H9 (cell line): ENCODE data around the gene FNDC4. TPM values are rescaled to one million over a fixed set of nuclear protein-coding genes. Genes with fewer than 3 reads are reported as not detected.

ENCODE experiments used
- DNase-seq: peaks from one replicate; pipeline ENCODE4 v3.0.0-alpha.2; 2017
- H2AFZ ChIP-seq: one replicate; pipeline ENCODE4 v1.6.1; 2013; ENCODE audit warnings: mild to moderate bottlenecking, low read length, control low read depth, moderate library complexity
- H2AK5ac ChIP-seq: 2 replicates; pipeline ENCODE4 v1.6.1; 2013; ENCODE audit warnings: low read length, control low read depth, mixed read lengths; ENCODE audit not compliant: insufficient read length
- H2BK120ac ChIP-seq: one replicate; pipeline ENCODE4 v1.6.1; 2013; ENCODE audit warnings: low read depth, mild to moderate bottlenecking, low read length, control low read depth, inconsistent platforms; ENCODE audit not compliant: poor library complexity, severe bottlenecking
- H2BK12ac ChIP-seq: 2 replicates; pipeline ENCODE4 v1.6.1; 2013; ENCODE audit warnings: low read length, control low read depth, mixed read lengths, low read depth; ENCODE audit not compliant: insufficient read length
- H2BK15ac ChIP-seq: 2 replicates; pipeline ENCODE4 v1.6.1; 2013; ENCODE audit warnings: low read depth, low read length, control low read depth
- H2BK20ac ChIP-seq: one replicate; pipeline ENCODE4 v1.6.1; 2013; ENCODE audit warnings: low read depth, mild to moderate bottlenecking, low read length, control low read depth, inconsistent platforms; ENCODE audit not compliant: poor library complexity, severe bottlenecking
- H2BK5ac ChIP-seq: 2 replicates; pipeline ENCODE4 v1.6.1; 2013; ENCODE audit warnings: low read length, control low read depth, mixed read lengths; ENCODE audit not compliant: insufficient read length
- H3K14ac ChIP-seq: 2 replicates; pipeline ENCODE4 v1.6.1; 2013; ENCODE audit warnings: low read length, control low read depth; ENCODE audit not compliant: insufficient read depth
- H3K18ac ChIP-seq: 2 replicates; pipeline ENCODE4 v1.6.1; 2013; ENCODE audit warnings: low read depth, mild to moderate bottlenecking, mixed read lengths, low read length, control low read depth; ENCODE audit not compliant: insufficient read length
- H3K23ac ChIP-seq: 2 replicates; pipeline ENCODE4 v1.6.1; 2013; ENCODE audit warnings: low read length, control low read depth, mixed read lengths, low read depth; ENCODE audit not compliant: insufficient read length
- H3K23me2 ChIP-seq: 2 replicates; pipeline ENCODE4 v1.6.1; 2013; ENCODE audit warnings: low read depth, mild to moderate bottlenecking, mixed read lengths, low read length, control low read depth; ENCODE audit not compliant: insufficient read length, poor library complexity, severe bottlenecking
- H3K27ac ChIP-seq: 2 replicates; pipeline ENCODE4 v1.5.1; 2013; ENCODE audit warnings: low read length, control low read depth, mixed read lengths, low read depth; ENCODE audit not compliant: insufficient read length
- H3K27me3 ChIP-seq: 2 replicates; pipeline ENCODE4 v1.6.1; 2013; ENCODE audit warnings: low read length, control low read depth, inconsistent platforms; ENCODE audit not compliant: insufficient read depth
- H3K4ac ChIP-seq: 2 replicates; pipeline ENCODE4 v1.6.1; 2013; ENCODE audit warnings: low read depth, mild to moderate bottlenecking, control low read depth, inconsistent platforms, low read length, moderate library complexity
- H3K4me1 ChIP-seq: 2 replicates; pipeline ENCODE4 v1.6.1; 2013; ENCODE audit warnings: low read length, control low read depth, inconsistent platforms; ENCODE audit not compliant: insufficient read depth
- H3K4me2 ChIP-seq: 2 replicates; pipeline ENCODE4 v1.6.1; 2013; ENCODE audit warnings: low read length, control low read depth, mixed read lengths; ENCODE audit not compliant: insufficient read length, insufficient read depth
- H3K56ac ChIP-seq: 2 replicates; pipeline ENCODE4 v1.6.1; 2013; ENCODE audit warnings: low read depth, mild to moderate bottlenecking, mixed read lengths, low read length, control low read depth; ENCODE audit not compliant: insufficient read length
- H3K79me1 ChIP-seq: 2 replicates; pipeline ENCODE4 v1.6.1; 2013; ENCODE audit warnings: low read depth, mild to moderate bottlenecking, moderate library complexity, low read length, control low read depth, inconsistent platforms; ENCODE audit not compliant: insufficient read depth, poor library complexity, severe bottlenecking
- H3K79me2 ChIP-seq: 2 replicates; pipeline ENCODE4 v1.6.1; 2013; ENCODE audit warnings: low read length, control low read depth, inconsistent platforms; ENCODE audit not compliant: insufficient read depth
- H3K9ac ChIP-seq: 2 replicates; pipeline ENCODE4 v1.6.1; 2013; ENCODE audit warnings: low read length, control low read depth, mixed read lengths; ENCODE audit not compliant: insufficient read length; ENCODE audit errors: extremely low read depth
- H3K9me3 ChIP-seq: one replicate; pipeline ENCODE4 v1.6.1; 2013; ENCODE audit warnings: low read depth, low read length, inconsistent platforms; ENCODE audit not compliant: control insufficient read depth
- H3T11ph ChIP-seq: one replicate; pipeline ENCODE4 v1.6.1; 2013; ENCODE audit warnings: mild to moderate bottlenecking, low read length, control low read depth, inconsistent platforms
- H4K20me1 ChIP-seq: one replicate; pipeline ENCODE4 v1.6.1; 2013; ENCODE audit not compliant: control insufficient read depth, insufficient read length, insufficient read depth
- H4K5ac ChIP-seq: 2 replicates; pipeline ENCODE4 v1.6.1; 2013; ENCODE audit warnings: low read depth, mild to moderate bottlenecking, mixed read lengths, low read length, control low read depth; ENCODE audit not compliant: insufficient read length
- H4K8ac ChIP-seq: replicated peaks from 2 replicates; pipeline ENCODE4 v1.6.1; 2013; ENCODE audit warnings: low read length, control low read depth, mixed read lengths, low read depth; ENCODE audit not compliant: insufficient read length
- H4K91ac ChIP-seq: 2 replicates; pipeline ENCODE4 v1.6.1; 2013; ENCODE audit warnings: low read depth, mild to moderate bottlenecking, moderate library complexity, mixed read lengths, low read length, control low read depth; ENCODE audit not compliant: insufficient read length
- H3K27ac Mint-ChIP-seq, 3 experiments: 2 replicates in 2 of 3; 3 replicates in 1 of 3; pipeline ENCODE4 v1.8.0; 2020 to 2021; ENCODE audit warnings: mixed read lengths in 3 of 3, mild to moderate bottlenecking in 1 of 3, moderate library complexity in 1 of 3
- H3K27me3 Mint-ChIP-seq: 2 replicates; pipeline ENCODE4 v1.8.0; 2021; ENCODE audit warnings: low read depth, mild to moderate bottlenecking, moderate library complexity, mixed read lengths
- H3K36me3 Mint-ChIP-seq, 3 experiments: 2 replicates in 2 of 3; 3 replicates in 1 of 3; pipeline ENCODE4 v1.8.0; 2020 to 2021; ENCODE audit warnings: low read depth in 3 of 3, mixed read lengths in 3 of 3; ENCODE audit not compliant: insufficient read depth in 1 of 3
- H3K4me1 Mint-ChIP-seq, 2 experiments: 2 replicates each; pipeline ENCODE4 v1.8.0; 2020; ENCODE audit warnings: mixed read lengths in 2 of 2
- H3K4me3 Mint-ChIP-seq, 2 experiments: 2 replicates in 1 of 2; 3 replicates in 1 of 2; pipeline ENCODE4 v1.8.0; 2020 to 2021; ENCODE audit warnings: mild to moderate bottlenecking in 2 of 2, mixed read lengths in 2 of 2, moderate library complexity in 1 of 2
- H3K9me3 Mint-ChIP-seq, 2 experiments: 2 replicates in 1 of 2; 3 replicates in 1 of 2; pipeline ENCODE4 v1.8.0; 2020; ENCODE audit warnings: mild to moderate bottlenecking in 2 of 2, mixed read lengths in 2 of 2, moderate library complexity in 1 of 2
- WGBS: extraction: QIAGEN DNeasy Blood & Tissue Kit; methylation state at CpG from one replicate; pipeline ENCODE4 v1.1.7; 2013; ENCODE audit warnings: missing lambda C conversion rate, low lambda C conversion rate, mixed read lengths; ENCODE audit not compliant: insufficient read length; ENCODE audit errors: extremely low coverage; 5-methylcytosine and 5-hydroxymethylcytosine counted together
- total RNA-seq: library from RNA; stranded (reverse); gene quantifications from 2 replicates; pipeline ENCODE4 v1.2.1, GENCODE V29; 2021
- TF ChIP-seq, protein P1 (sequence below): fragments of 200-600 bp; sonication (generic); conservative IDR thresholded peaks from 3 replicates; pipeline ENCODE4 v1.8.0; 2021; ENCODE audit warnings: antibody characterized with exemption, mild to moderate bottlenecking

The FNDC4 gene
- total RNA-seq, 1 experiment from 2014 or later = 21.5 TPM

DNA sequence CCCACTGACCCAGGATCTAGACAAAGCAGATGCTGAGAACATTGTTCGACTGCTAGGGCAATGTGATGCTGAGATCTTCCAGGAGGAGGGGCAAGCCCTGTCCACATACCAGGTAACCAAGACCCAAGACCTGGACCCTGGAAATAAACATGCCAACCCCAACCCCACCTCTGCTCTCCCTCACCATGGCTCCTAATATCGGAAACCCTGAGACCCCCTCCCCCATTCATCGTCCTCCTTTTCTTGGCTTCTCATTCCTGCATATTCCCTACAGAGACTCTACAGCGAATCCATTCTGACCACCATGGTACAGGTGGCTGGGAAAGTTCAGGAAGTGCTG lies 2.3 kb upstream of the FNDC4 start:
- H3K27ac Mint-ChIP-seq = no peak overlapping the region
- no peaks in the 10 kb centered on the region; the same call in 1 of the 2 replicates for H3K27me3 ChIP-seq

More for the DNA sequence above, 2.3 kb upstream of the FNDC4 start:
- no peaks in the 10 kb centered on the region for H3K79me1 ChIP-seq
- Mint-ChIP-seq H3K27me3 (peaks cover 50% of the 10 kb centered on the region), H3K4me3 (peak overlapping the region in 1 of 2 experiments; percentile 16; a peak in 2 of 5 replicates), H3K9me3 (no peaks in the 10 kb centered on the region), H3K36me3 (peaks cover 2 to 9% (median 8%) of the 10 kb centered on the region in 3 experiments), H3K4me1 (peaks cover 20 to 22% of the 10 kb centered on the region in 2 experiments)
- WGBS = no CpG with 5 or more reads among the region's 4 CpGs
- H3T11ph ChIP-seq = no peak overlapping the region
- no peaks in the 10 kb centered on the region for H3K79me2 ChIP-seq
- no peak for DNase-seq
- H3K18ac ChIP-seq = no peak overlapping the region
- no peak overlapping the region for H3K27ac ChIP-seq
- H3K23ac ChIP-seq = no peak overlapping the region
- no peak overlapping the region for H3K4me2 ChIP-seq
- H4K91ac ChIP-seq = no peak overlapping the region
- no peak overlapping the region for H2BK12ac ChIP-seq
- no peak overlapping the region for H3K56ac ChIP-seq
- no peak overlapping the region for H3K14ac ChIP-seq
- H2BK120ac ChIP-seq = no peak overlapping the region
- no peak overlapping the region for H3K9ac ChIP-seq
- H2BK20ac ChIP-seq = no peak overlapping the region
- H4K8ac ChIP-seq = no peak overlapping the region
- H3K23me2 ChIP-seq = peaks cover 5% of the 10 kb centered on the region
- no peak overlapping the region for H2BK5ac ChIP-seq
- no peaks in the 10 kb centered on the region for H3K9me3 ChIP-seq
- H3K4ac ChIP-seq = no peak overlapping the region
- H4K20me1 ChIP-seq = no peaks in the 10 kb centered on the region
- H2BK15ac ChIP-seq = no peak overlapping the region
- TF ChIP-seq, protein P1, sequence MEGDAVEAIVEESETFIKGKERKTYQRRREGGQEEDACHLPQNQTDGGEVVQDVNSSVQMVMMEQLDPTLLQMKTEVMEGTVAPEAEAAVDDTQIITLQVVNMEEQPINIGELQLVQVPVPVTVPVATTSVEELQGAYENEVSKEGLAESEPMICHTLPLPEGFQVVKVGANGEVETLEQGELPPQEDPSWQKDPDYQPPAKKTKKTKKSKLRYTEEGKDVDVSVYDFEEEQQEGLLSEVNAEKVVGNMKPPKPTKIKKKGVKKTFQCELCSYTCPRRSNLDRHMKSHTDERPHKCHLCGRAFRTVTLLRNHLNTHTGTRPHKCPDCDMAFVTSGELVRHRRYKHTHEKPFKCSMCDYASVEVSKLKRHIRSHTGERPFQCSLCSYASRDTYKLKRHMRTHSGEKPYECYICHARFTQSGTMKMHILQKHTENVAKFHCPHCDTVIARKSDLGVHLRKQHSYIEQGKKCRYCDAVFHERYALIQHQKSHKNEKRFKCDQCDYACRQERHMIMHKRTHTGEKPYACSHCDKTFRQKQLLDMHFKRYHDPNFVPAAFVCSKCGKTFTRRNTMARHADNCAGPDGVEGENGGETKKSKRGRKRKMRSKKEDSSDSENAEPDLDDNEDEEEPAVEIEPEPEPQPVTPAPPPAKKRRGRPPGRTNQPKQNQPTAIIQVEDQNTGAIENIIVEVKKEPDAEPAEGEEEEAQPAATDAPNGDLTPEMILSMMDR = no peak
- no peak overlapping the region for H2AFZ ChIP-seq
- H2AK5ac ChIP-seq = no peak overlapping the region
- H4K5ac ChIP-seq = no peak overlapping the region
- H3K4me1 ChIP-seq = no peaks in the 10 kb centered on the region; the same call in 1 of the 2 replicates
